Loucy (cell line): ENCODE results near the gene FFAR3.

ENCODE experiments used
- EZH2phosphoT487 ChIP-seq: fragments of 200-600 bp; IDR thresholded peaks from 2 replicates; pipeline ENCODE4 v1.6.1; 2018; ENCODE audit warnings: antibody characterized with exemption, mild to moderate bottlenecking, moderate library complexity, borderline replicate concordance
- TF ChIP-seq, protein P1 (sequence below): fragments of 200-600 bp; sonication (generic); conservative IDR thresholded peaks from 2 replicates; pipeline ENCODE4 v1.5.1; 2014; ENCODE audit warnings: mild to moderate bottlenecking, antibody characterized with exemption, low read length

DNA sequence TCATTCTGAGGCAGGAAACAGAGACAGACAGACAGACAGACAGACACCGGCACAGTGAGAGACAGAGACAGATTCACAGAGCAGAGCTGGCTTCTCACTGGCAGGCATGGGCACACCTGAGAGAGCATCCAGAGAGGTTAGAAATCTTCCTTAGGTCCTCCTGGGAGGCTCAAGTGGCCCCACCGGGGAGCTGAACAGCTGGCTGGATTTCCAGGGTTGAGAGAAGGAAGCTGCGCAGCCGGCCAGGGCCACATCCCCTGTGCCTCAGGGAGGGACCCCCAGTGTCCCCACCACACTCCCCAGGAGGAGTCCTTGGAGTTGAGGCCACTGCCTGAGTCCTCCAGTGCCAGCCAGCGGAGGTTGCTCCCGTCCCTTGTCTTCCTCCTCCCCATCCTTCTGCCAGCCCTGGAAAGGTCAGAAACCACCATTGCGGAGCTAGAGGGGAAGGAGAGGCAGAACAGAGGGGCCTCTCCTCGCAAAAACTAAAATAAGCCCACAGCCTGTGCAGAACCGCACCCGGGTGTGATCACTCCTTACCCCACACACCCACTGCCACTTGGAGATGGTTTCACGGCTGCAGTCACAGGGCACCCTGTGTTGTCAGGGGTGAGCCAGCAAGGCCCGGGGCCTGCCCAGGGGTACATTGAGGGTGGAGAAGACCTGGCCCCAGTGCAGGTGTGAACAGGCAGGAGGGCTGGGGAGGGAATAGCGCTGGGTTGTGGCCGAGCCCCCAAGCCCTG, 4.2 kb downstream of the FFAR3 start:
- TF ChIP-seq, protein P1, sequence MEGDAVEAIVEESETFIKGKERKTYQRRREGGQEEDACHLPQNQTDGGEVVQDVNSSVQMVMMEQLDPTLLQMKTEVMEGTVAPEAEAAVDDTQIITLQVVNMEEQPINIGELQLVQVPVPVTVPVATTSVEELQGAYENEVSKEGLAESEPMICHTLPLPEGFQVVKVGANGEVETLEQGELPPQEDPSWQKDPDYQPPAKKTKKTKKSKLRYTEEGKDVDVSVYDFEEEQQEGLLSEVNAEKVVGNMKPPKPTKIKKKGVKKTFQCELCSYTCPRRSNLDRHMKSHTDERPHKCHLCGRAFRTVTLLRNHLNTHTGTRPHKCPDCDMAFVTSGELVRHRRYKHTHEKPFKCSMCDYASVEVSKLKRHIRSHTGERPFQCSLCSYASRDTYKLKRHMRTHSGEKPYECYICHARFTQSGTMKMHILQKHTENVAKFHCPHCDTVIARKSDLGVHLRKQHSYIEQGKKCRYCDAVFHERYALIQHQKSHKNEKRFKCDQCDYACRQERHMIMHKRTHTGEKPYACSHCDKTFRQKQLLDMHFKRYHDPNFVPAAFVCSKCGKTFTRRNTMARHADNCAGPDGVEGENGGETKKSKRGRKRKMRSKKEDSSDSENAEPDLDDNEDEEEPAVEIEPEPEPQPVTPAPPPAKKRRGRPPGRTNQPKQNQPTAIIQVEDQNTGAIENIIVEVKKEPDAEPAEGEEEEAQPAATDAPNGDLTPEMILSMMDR, result no peak
- TF ChIP-seq EZH2phosphoT487, result no peak
